Progenitor cell of endocrine pancreas (in vitro differentiated cells): ENCODE results near the gene VILL. TPM values are rescaled to one million over a fixed set of nuclear protein-coding genes. Genes with fewer than 3 reads are reported as not detected.
A peak's percentile ranks its signal among the peaks of the same experiment; 100 is the strongest.

ENCODE experiments used
- DNase-seq: peaks from one replicate; pipeline ENCODE4 v3.0.0; 2021; ENCODE audit warnings: low spot score; ENCODE audit not compliant: unreplicated experiment
- H3K27ac Mint-ChIP-seq: 2 replicates; pipeline ENCODE4 v1.8.0; 2021; ENCODE audit warnings: mild to moderate bottlenecking, moderate library complexity, mixed read lengths
- H3K27me3 Mint-ChIP-seq: 2 replicates; pipeline ENCODE4 v1.8.0; 2021; ENCODE audit warnings: mixed read lengths
- H3K36me3 Mint-ChIP-seq: 2 replicates; pipeline ENCODE4 v1.8.0; 2022; ENCODE audit warnings: mixed read lengths; ENCODE audit not compliant: insufficient read depth
- H3K4me1 Mint-ChIP-seq: 2 replicates; pipeline ENCODE4 v1.8.0; 2021; ENCODE audit warnings: low read depth, mixed read lengths
- H3K4me3 Mint-ChIP-seq: 2 replicates; pipeline ENCODE4 v1.8.0; 2021; ENCODE audit warnings: low read depth, mild to moderate bottlenecking, moderate library complexity, mixed read lengths
- H3K9me3 Mint-ChIP-seq: 2 replicates; pipeline ENCODE4 v1.8.0; 2021; ENCODE audit warnings: low read depth, mixed read lengths
- CTCF ChIP-seq: fragments of 200-600 bp; sonication (generic); IDR thresholded peaks from one replicate; pipeline ENCODE4 v1.5.0; 2021; ENCODE audit warnings: antibody characterized with exemption, mild to moderate bottlenecking; ENCODE audit not compliant: unreplicated experiment
- long read RNA-seq: library from polyadenylated mRNA; unstranded; transcript quantifications from one replicate; pipeline ENCODE4 v2.0.0, GENCODE V29; 2020
- total RNA-seq: library from RNA; stranded (reverse); gene quantifications from 2 replicates; pipeline ENCODE4 v1.2.1, GENCODE V29; 2021

The VILL gene
- 6.8 and 7.6 TPM in 2 replicates for total RNA-seq
- long read RNA-seq, partial matches to known transcripts, result 5 of 18 reads
- long read RNA-seq, other reads (novel, unspliced or antisense), result 11 of 18 reads

- DNase-seq, result no peak
- no peak within 1 kb of the TSS for H3K4me3 Mint-ChIP-seq
- peak within 1 kb of the TSS; percentile 81 for H3K27ac Mint-ChIP-seq
- no peaks in the 10 kb centered on the region for H3K9me3 Mint-ChIP-seq
- H3K36me3 Mint-ChIP-seq, result peaks cover under 1% of the 10 kb centered on the region
- TF ChIP-seq CTCF, result no peak
- H3K27me3 Mint-ChIP-seq, result peaks cover 7% of the 10 kb centered on the region
- H3K4me1 Mint-ChIP-seq, result peaks cover 56% of the 10 kb centered on the region
These were observed at the start of gene VILL for GRCh38 chr3:37990527-37990926. TSS of gene VILL (plus strand) at chr3:37990786. CDS start at chr3:37993673, 2,887 bp downstream.

GRCh38 chr3:37941608-37942508 is 48.7 kb upstream of the VILL start:
- Mint-ChIP-seq H3K36me3 (peaks cover 6% of the 10 kb centered on the region), H3K9me3 (no peaks in the 10 kb centered on the region), H3K27ac (peak overlapping the region; percentile 59), H3K27me3 (no peaks in the 10 kb centered on the region), H3K4me1 (peaks cover 50% of the 10 kb centered on the region), H3K4me3 (no peak overlapping the region)
- TF ChIP-seq CTCF, result no peak
- no peak for DNase-seq

GRCh38 chr3:37942646-37943045 is 47.9 kb upstream of the VILL start:
- Mint-ChIP-seq H3K27me3 (no peaks in the 10 kb centered on the region), H3K36me3 (peaks cover 9% of the 10 kb centered on the region), H3K27ac (no peak overlapping the region), H3K4me1 (peaks cover 45% of the 10 kb centered on the region), H3K9me3 (no peaks in the 10 kb centered on the region), H3K4me3 (no peak overlapping the region)
- DNase-seq, result no peak
- no peak for TF ChIP-seq CTCF

GRCh38 chr3:37943126-37943525 is 47.5 kb upstream of the VILL start:
- Mint-ChIP-seq H3K9me3 (no peaks in the 10 kb centered on the region), H3K4me1 (peaks cover 40% of the 10 kb centered on the region), H3K27me3 (no peaks in the 10 kb centered on the region), H3K27ac (no peak overlapping the region), H3K36me3 (peaks cover 10% of the 10 kb centered on the region), H3K4me3 (no peak overlapping the region)
- no peak for TF ChIP-seq CTCF
- no peak for DNase-seq

GRCh38 chr3:37943631-37944314 is 46.8 kb upstream of the VILL start:
- H3K4me1 Mint-ChIP-seq, result peaks cover 38% of the 10 kb centered on the region
- TF ChIP-seq CTCF, result no peak
- H3K27me3 Mint-ChIP-seq, result no peaks in the 10 kb centered on the region
- peaks cover 12% of the 10 kb centered on the region for H3K36me3 Mint-ChIP-seq
- no peaks in the 10 kb centered on the region for H3K9me3 Mint-ChIP-seq
- no peak for DNase-seq
- H3K4me3 Mint-ChIP-seq, result peak overlapping the region; percentile 4
- no peak overlapping the region for H3K27ac Mint-ChIP-seq
